H9 (cell line): ENCODE measurements around the gene C12orf56. TPM values are rescaled to one million over a fixed set of nuclear protein-coding genes. Genes with fewer than 3 reads are reported as not detected.

Source experiments
- DNase-seq: peaks from one replicate; pipeline ENCODE4 v3.0.0-alpha.2; 2017
- H2AFZ ChIP-seq: one replicate; pipeline ENCODE4 v1.6.1; 2013; ENCODE audit warnings: mild to moderate bottlenecking, low read length, control low read depth, moderate library complexity
- H2AK5ac ChIP-seq: 2 replicates; pipeline ENCODE4 v1.6.1; 2013; ENCODE audit warnings: low read length, control low read depth, mixed read lengths; ENCODE audit not compliant: insufficient read length
- H2BK120ac ChIP-seq: one replicate; pipeline ENCODE4 v1.6.1; 2013; ENCODE audit warnings: low read depth, mild to moderate bottlenecking, low read length, control low read depth, inconsistent platforms; ENCODE audit not compliant: poor library complexity, severe bottlenecking
- H2BK12ac ChIP-seq: 2 replicates; pipeline ENCODE4 v1.6.1; 2013; ENCODE audit warnings: low read length, control low read depth, mixed read lengths, low read depth; ENCODE audit not compliant: insufficient read length
- H2BK15ac ChIP-seq: 2 replicates; pipeline ENCODE4 v1.6.1; 2013; ENCODE audit warnings: low read depth, low read length, control low read depth
- H2BK20ac ChIP-seq: one replicate; pipeline ENCODE4 v1.6.1; 2013; ENCODE audit warnings: low read depth, mild to moderate bottlenecking, low read length, control low read depth, inconsistent platforms; ENCODE audit not compliant: poor library complexity, severe bottlenecking
- H2BK5ac ChIP-seq: 2 replicates; pipeline ENCODE4 v1.6.1; 2013; ENCODE audit warnings: low read length, control low read depth, mixed read lengths; ENCODE audit not compliant: insufficient read length
- H3K14ac ChIP-seq: 2 replicates; pipeline ENCODE4 v1.6.1; 2013; ENCODE audit warnings: low read length, control low read depth; ENCODE audit not compliant: insufficient read depth
- H3K18ac ChIP-seq: 2 replicates; pipeline ENCODE4 v1.6.1; 2013; ENCODE audit warnings: low read depth, mild to moderate bottlenecking, mixed read lengths, low read length, control low read depth; ENCODE audit not compliant: insufficient read length
- H3K23ac ChIP-seq: 2 replicates; pipeline ENCODE4 v1.6.1; 2013; ENCODE audit warnings: low read length, control low read depth, mixed read lengths, low read depth; ENCODE audit not compliant: insufficient read length
- H3K23me2 ChIP-seq: 2 replicates; pipeline ENCODE4 v1.6.1; 2013; ENCODE audit warnings: low read depth, mild to moderate bottlenecking, mixed read lengths, low read length, control low read depth; ENCODE audit not compliant: insufficient read length, poor library complexity, severe bottlenecking
- H3K27ac ChIP-seq: 2 replicates; pipeline ENCODE4 v1.5.1; 2013; ENCODE audit warnings: low read length, control low read depth, mixed read lengths, low read depth; ENCODE audit not compliant: insufficient read length
- H3K27me3 ChIP-seq: 2 replicates; pipeline ENCODE4 v1.6.1; 2013; ENCODE audit warnings: low read length, control low read depth, inconsistent platforms; ENCODE audit not compliant: insufficient read depth
- H3K4ac ChIP-seq: 2 replicates; pipeline ENCODE4 v1.6.1; 2013; ENCODE audit warnings: low read depth, mild to moderate bottlenecking, control low read depth, inconsistent platforms, low read length, moderate library complexity
- H3K4me1 ChIP-seq: 2 replicates; pipeline ENCODE4 v1.6.1; 2013; ENCODE audit warnings: low read length, control low read depth, inconsistent platforms; ENCODE audit not compliant: insufficient read depth
- H3K4me2 ChIP-seq: 2 replicates; pipeline ENCODE4 v1.6.1; 2013; ENCODE audit warnings: low read length, control low read depth, mixed read lengths; ENCODE audit not compliant: insufficient read length, insufficient read depth
- H3K56ac ChIP-seq: 2 replicates; pipeline ENCODE4 v1.6.1; 2013; ENCODE audit warnings: low read depth, mild to moderate bottlenecking, mixed read lengths, low read length, control low read depth; ENCODE audit not compliant: insufficient read length
- H3K79me1 ChIP-seq: 2 replicates; pipeline ENCODE4 v1.6.1; 2013; ENCODE audit warnings: low read depth, mild to moderate bottlenecking, moderate library complexity, low read length, control low read depth, inconsistent platforms; ENCODE audit not compliant: insufficient read depth, poor library complexity, severe bottlenecking
- H3K79me2 ChIP-seq: 2 replicates; pipeline ENCODE4 v1.6.1; 2013; ENCODE audit warnings: low read length, control low read depth, inconsistent platforms; ENCODE audit not compliant: insufficient read depth
- H3K9ac ChIP-seq: 2 replicates; pipeline ENCODE4 v1.6.1; 2013; ENCODE audit warnings: low read length, control low read depth, mixed read lengths; ENCODE audit not compliant: insufficient read length; ENCODE audit errors: extremely low read depth
- H3K9me3 ChIP-seq: one replicate; pipeline ENCODE4 v1.6.1; 2013; ENCODE audit warnings: low read depth, low read length, inconsistent platforms; ENCODE audit not compliant: control insufficient read depth
- H3T11ph ChIP-seq: one replicate; pipeline ENCODE4 v1.6.1; 2013; ENCODE audit warnings: mild to moderate bottlenecking, low read length, control low read depth, inconsistent platforms
- H4K20me1 ChIP-seq: one replicate; pipeline ENCODE4 v1.6.1; 2013; ENCODE audit not compliant: control insufficient read depth, insufficient read length, insufficient read depth
- H4K5ac ChIP-seq: 2 replicates; pipeline ENCODE4 v1.6.1; 2013; ENCODE audit warnings: low read depth, mild to moderate bottlenecking, mixed read lengths, low read length, control low read depth; ENCODE audit not compliant: insufficient read length
- H4K8ac ChIP-seq: replicated peaks from 2 replicates; pipeline ENCODE4 v1.6.1; 2013; ENCODE audit warnings: low read length, control low read depth, mixed read lengths, low read depth; ENCODE audit not compliant: insufficient read length
- H4K91ac ChIP-seq: 2 replicates; pipeline ENCODE4 v1.6.1; 2013; ENCODE audit warnings: low read depth, mild to moderate bottlenecking, moderate library complexity, mixed read lengths, low read length, control low read depth; ENCODE audit not compliant: insufficient read length
- H3K27ac Mint-ChIP-seq, 3 experiments: 2 replicates in 2 of 3; 3 replicates in 1 of 3; pipeline ENCODE4 v1.8.0; 2020 to 2021; ENCODE audit warnings: mixed read lengths in 3 of 3, mild to moderate bottlenecking in 1 of 3, moderate library complexity in 1 of 3
- H3K27me3 Mint-ChIP-seq: 2 replicates; pipeline ENCODE4 v1.8.0; 2021; ENCODE audit warnings: low read depth, mild to moderate bottlenecking, moderate library complexity, mixed read lengths
- H3K36me3 Mint-ChIP-seq, 3 experiments: 2 replicates in 2 of 3; 3 replicates in 1 of 3; pipeline ENCODE4 v1.8.0; 2020 to 2021; ENCODE audit warnings: low read depth in 3 of 3, mixed read lengths in 3 of 3; ENCODE audit not compliant: insufficient read depth in 1 of 3
- H3K4me1 Mint-ChIP-seq, 2 experiments: 2 replicates each; pipeline ENCODE4 v1.8.0; 2020; ENCODE audit warnings: mixed read lengths in 2 of 2
- H3K4me3 Mint-ChIP-seq, 2 experiments: 2 replicates in 1 of 2; 3 replicates in 1 of 2; pipeline ENCODE4 v1.8.0; 2020 to 2021; ENCODE audit warnings: mild to moderate bottlenecking in 2 of 2, mixed read lengths in 2 of 2, moderate library complexity in 1 of 2
- H3K9me3 Mint-ChIP-seq, 2 experiments: 2 replicates in 1 of 2; 3 replicates in 1 of 2; pipeline ENCODE4 v1.8.0; 2020; ENCODE audit warnings: mild to moderate bottlenecking in 2 of 2, mixed read lengths in 2 of 2, moderate library complexity in 1 of 2
- WGBS: extraction: QIAGEN DNeasy Blood & Tissue Kit; methylation state at CpG from one replicate; pipeline ENCODE4 v1.1.7; 2013; ENCODE audit warnings: missing lambda C conversion rate, low lambda C conversion rate, mixed read lengths; ENCODE audit not compliant: insufficient read length; ENCODE audit errors: extremely low coverage; 5-methylcytosine and 5-hydroxymethylcytosine counted together
- total RNA-seq: library from RNA; stranded (reverse); gene quantifications from 2 replicates; pipeline ENCODE4 v1.2.1, GENCODE V29; 2021
- TF ChIP-seq, protein P1 (sequence below): fragments of 200-600 bp; sonication (generic); conservative IDR thresholded peaks from 3 replicates; pipeline ENCODE4 v1.8.0; 2021; ENCODE audit warnings: antibody characterized with exemption, mild to moderate bottlenecking

Gene C12orf56
- total RNA-seq, 1 experiment from 2014 or later = 2.2 TPM

DNA sequence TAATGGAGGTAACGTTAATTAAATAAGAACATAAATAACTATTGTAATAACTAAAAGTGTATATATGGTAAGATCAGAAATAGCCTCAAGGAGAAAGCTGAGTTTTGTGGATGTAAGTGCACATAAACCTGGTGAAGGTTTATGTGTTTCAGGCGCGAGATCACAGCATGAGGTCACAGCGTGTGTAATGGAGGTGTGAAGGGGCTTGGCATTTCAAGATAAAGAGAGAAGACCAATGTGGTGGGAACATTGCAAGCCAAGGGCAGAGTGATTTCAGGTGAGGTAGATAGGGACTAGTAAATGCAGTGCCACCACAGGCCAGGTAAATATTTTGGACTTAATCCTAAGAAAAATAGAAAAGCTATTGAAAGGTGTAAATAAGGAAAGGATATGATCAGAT lies 146.7 kb downstream of the C12orf56 start:
- no peaks in the 10 kb centered on the region for H3K36me3 Mint-ChIP-seq
- Histone ChIP-seq H3K56ac (no peak overlapping the region), H3K9ac (no peak overlapping the region), H3K23ac (no peak overlapping the region), H3K14ac (no peak overlapping the region), H4K91ac (no peak overlapping the region), H4K20me1 (no peaks in the 10 kb centered on the region), H3K18ac (no peak overlapping the region), H3K27me3 (no peaks in the 10 kb centered on the region; the same call in 1 of the 2 replicates), H2BK5ac (no peak overlapping the region), H3K4ac (no peak overlapping the region), H2BK120ac (no peak overlapping the region), H4K8ac (no peak overlapping the region), H3K4me1 (peaks cover 5% of the 10 kb centered on the region; the same call in 1 of the 2 replicates), H2BK20ac (no peak overlapping the region), H2BK15ac (no peak overlapping the region), H3K27ac (no peak overlapping the region), H3K79me1 (no peaks in the 10 kb centered on the region), H3K4me2 (no peak overlapping the region), H3T11ph (no peak overlapping the region), H3K79me2 (no peaks in the 10 kb centered on the region), H2AFZ (no peak overlapping the region), H3K9me3 (no peaks in the 10 kb centered on the region), H3K23me2 (no peaks in the 10 kb centered on the region), H2AK5ac (no peak overlapping the region), H4K5ac (no peak overlapping the region), H2BK12ac (no peak overlapping the region)
- TF ChIP-seq, protein P1, sequence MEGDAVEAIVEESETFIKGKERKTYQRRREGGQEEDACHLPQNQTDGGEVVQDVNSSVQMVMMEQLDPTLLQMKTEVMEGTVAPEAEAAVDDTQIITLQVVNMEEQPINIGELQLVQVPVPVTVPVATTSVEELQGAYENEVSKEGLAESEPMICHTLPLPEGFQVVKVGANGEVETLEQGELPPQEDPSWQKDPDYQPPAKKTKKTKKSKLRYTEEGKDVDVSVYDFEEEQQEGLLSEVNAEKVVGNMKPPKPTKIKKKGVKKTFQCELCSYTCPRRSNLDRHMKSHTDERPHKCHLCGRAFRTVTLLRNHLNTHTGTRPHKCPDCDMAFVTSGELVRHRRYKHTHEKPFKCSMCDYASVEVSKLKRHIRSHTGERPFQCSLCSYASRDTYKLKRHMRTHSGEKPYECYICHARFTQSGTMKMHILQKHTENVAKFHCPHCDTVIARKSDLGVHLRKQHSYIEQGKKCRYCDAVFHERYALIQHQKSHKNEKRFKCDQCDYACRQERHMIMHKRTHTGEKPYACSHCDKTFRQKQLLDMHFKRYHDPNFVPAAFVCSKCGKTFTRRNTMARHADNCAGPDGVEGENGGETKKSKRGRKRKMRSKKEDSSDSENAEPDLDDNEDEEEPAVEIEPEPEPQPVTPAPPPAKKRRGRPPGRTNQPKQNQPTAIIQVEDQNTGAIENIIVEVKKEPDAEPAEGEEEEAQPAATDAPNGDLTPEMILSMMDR = no peak
- H3K9me3 Mint-ChIP-seq = no peaks in the 10 kb centered on the region
- H3K27ac Mint-ChIP-seq = no peak overlapping the region
- no peaks in the 10 kb centered on the region for H3K27me3 Mint-ChIP-seq
- H3K4me1 Mint-ChIP-seq = 0 out of 4 replicates have a peak, but pooled peaks cover 0 to 2% of the 10 kb centered on the region in 2 experiments
- no CpG with 5 or more reads among the region's 4 CpGs for WGBS
- no peak overlapping the region for H3K4me3 Mint-ChIP-seq
- no peak for DNase-seq
